Ishikawa (cell line): ENCODE measurements around the gene ZNF221.

ENCODE experiments used
- CEBPB ChIP-seq: IDR thresholded peaks from 2 replicates; pipeline ENCODE4 v1.6.1; 2012
- CREB1 ChIP-seq: IDR thresholded peaks from 2 replicates; pipeline ENCODE4 v1.6.1; 2012; ENCODE audit warnings: low read depth
- EGR1 ChIP-seq: IDR thresholded peaks from 2 replicates; pipeline ENCODE4 v1.6.1; 2012
- EP300 ChIP-seq: IDR thresholded peaks from 2 replicates; pipeline ENCODE4 v1.6.1; 2012; ENCODE audit warnings: borderline replicate concordance
- FOXM1 ChIP-seq: IDR thresholded peaks from 2 replicates; pipeline ENCODE4 v1.6.1; 2012; ENCODE audit warnings: low read depth, borderline replicate concordance
- MAX ChIP-seq: IDR thresholded peaks from 2 replicates; pipeline ENCODE4 v1.6.1; 2012
- NFIC ChIP-seq: IDR thresholded peaks from 2 replicates; pipeline ENCODE4 v1.6.1; 2012
- RAD21 ChIP-seq: IDR thresholded peaks from 2 replicates; pipeline ENCODE4 v1.6.1; 2012; ENCODE audit warnings: low read depth
- REST ChIP-seq: IDR thresholded peaks from 2 replicates; pipeline ENCODE4 v1.6.1; 2012; ENCODE audit warnings: low read depth, mild to moderate bottlenecking
- TAF1 ChIP-seq: IDR thresholded peaks from 2 replicates; pipeline ENCODE4 v1.6.1; 2012; ENCODE audit warnings: low read depth, mild to moderate bottlenecking
- TCF12 ChIP-seq: IDR thresholded peaks from 2 replicates; pipeline ENCODE4 v1.6.1; 2012; ENCODE audit warnings: low read depth
- TEAD4 ChIP-seq: IDR thresholded peaks from 2 replicates; pipeline ENCODE4 v1.6.1; 2012
- USF1 ChIP-seq: IDR thresholded peaks from 2 replicates; pipeline ENCODE4 v1.6.1; 2012
- YY1 ChIP-seq: IDR thresholded peaks from 2 replicates; pipeline ENCODE4 v1.6.1; 2012; ENCODE audit warnings: low read depth
- ZBTB7A ChIP-seq: IDR thresholded peaks from 2 replicates; pipeline ENCODE4 v1.6.1; 2012; ENCODE audit warnings: low read depth

ZNF221 gene

GRCh38 chr19:43906774-43907173 lies 44.3 kb upstream of the ZNF221 start:
- TF ChIP-seq TEAD4 = no peak
- no peak for TF ChIP-seq CREB1
- TF ChIP-seq FOXM1 = no peak
- TF ChIP-seq NFIC = no peak
- no peak for TF ChIP-seq EP300
- no peak for TF ChIP-seq TAF1
- TF ChIP-seq REST = no peak
- TF ChIP-seq CEBPB = no peak
- no peak for TF ChIP-seq EGR1
- no peak for TF ChIP-seq ZBTB7A
- TF ChIP-seq YY1 = no peak
- no peak for TF ChIP-seq MAX
- no peak for TF ChIP-seq USF1
- TF ChIP-seq RAD21 = no peak

- TF ChIP-seq FOXM1 = no peak
- no peak for TF ChIP-seq RAD21
- no peak for TF ChIP-seq REST
- no peak for TF ChIP-seq CEBPB
- no peak for TF ChIP-seq YY1
- no peak for TF ChIP-seq USF1
- TF ChIP-seq NFIC = no peak
- no peak for TF ChIP-seq EP300
- TF ChIP-seq TEAD4 = no peak
- no peak for TF ChIP-seq EGR1
- TF ChIP-seq ZBTB7A = no peak
- no peak for TF ChIP-seq TCF12
- TF ChIP-seq CREB1 = no peak
- TF ChIP-seq TAF1 = no peak
- no peak for TF ChIP-seq MAX
Measured at GRCh38 chr19:43908659-43909058, 42.4 kb upstream of the ZNF221 start.

GRCh38 chr19:43910884-43911283 lies 40.1 kb upstream of the ZNF221 start:
- TF ChIP-seq EGR1 = no peak
- TF ChIP-seq RAD21 = no peak
- no peak for TF ChIP-seq FOXM1
- TF ChIP-seq TCF12 = no peak
- TF ChIP-seq NFIC = no peak
- no peak for TF ChIP-seq REST
- TF ChIP-seq TEAD4 = no peak
- TF ChIP-seq CEBPB = no peak
- no peak for TF ChIP-seq MAX
- no peak for TF ChIP-seq EP300
- TF ChIP-seq TAF1 = no peak
- TF ChIP-seq USF1 = no peak
- TF ChIP-seq YY1 = no peak
- TF ChIP-seq ZBTB7A = no peak
- no peak for TF ChIP-seq CREB1

GRCh38 chr19:43913383-43913782 lies 37.6 kb upstream of the ZNF221 start:
- TF ChIP-seq ZBTB7A = no peak
- TF ChIP-seq NFIC = no peak
- TF ChIP-seq TAF1 = no peak
- no peak for TF ChIP-seq EGR1
- no peak for TF ChIP-seq TEAD4
- TF ChIP-seq TCF12 = no peak
- TF ChIP-seq FOXM1 = no peak
- TF ChIP-seq CREB1 = no peak
- TF ChIP-seq USF1 = no peak
- no peak for TF ChIP-seq YY1
